ENCODE measurements around the gene NRCAM. TPM values are rescaled to one million over a fixed set of nuclear protein-coding genes. Genes with fewer than 3 reads are reported as not detected.

NRCAM gene
- total RNA-seq, 1 experiment from 2014 or later, result 1.1 TPM

GRCh38 chr7:108142180-108142579, 314.1 kb downstream of the NRCAM start:
- Mint-ChIP-seq H3K4me1 (ENCODE audit: insufficient read depth, unreplicated experiment) (no peaks in the 10 kb centered on the region), H3K27ac (ENCODE audit: low read depth, unreplicated experiment) (no peak overlapping the region), H3K4me3 (ENCODE audit: unreplicated experiment) (no peak overlapping the region), H3K27me3 (ENCODE audit: insufficient read depth, unreplicated experiment) (no peaks in the 10 kb centered on the region), H3K36me3 (ENCODE audit: insufficient read depth, unreplicated experiment) (no peaks in the 10 kb centered on the region), H3K9me3 (ENCODE audit: unreplicated experiment) (no peaks in the 10 kb centered on the region)
- ChIA-PET CTCF (interaction anchor here (0.7 to 5.1 kb wide), 4 partner anchors 10 to 267 kb away, joined by 3 to 79 read pairs (median 3); no protein-coding TSS in a partner anchor), POLR2A (interaction anchor here (1.3 kb wide), 1 partner anchor 11 kb away, joined by 3 read pairs; no protein-coding TSS in a partner anchor)
- BruUV-seq (replicated peaks), result no TSS peak
- intact Hi-C loops (cut with micrococcal nuclease), result no loop called here
- DNase-seq (ENCODE audit: unreplicated experiment), result no peak
- TF ChIP-seq, protein P1, sequence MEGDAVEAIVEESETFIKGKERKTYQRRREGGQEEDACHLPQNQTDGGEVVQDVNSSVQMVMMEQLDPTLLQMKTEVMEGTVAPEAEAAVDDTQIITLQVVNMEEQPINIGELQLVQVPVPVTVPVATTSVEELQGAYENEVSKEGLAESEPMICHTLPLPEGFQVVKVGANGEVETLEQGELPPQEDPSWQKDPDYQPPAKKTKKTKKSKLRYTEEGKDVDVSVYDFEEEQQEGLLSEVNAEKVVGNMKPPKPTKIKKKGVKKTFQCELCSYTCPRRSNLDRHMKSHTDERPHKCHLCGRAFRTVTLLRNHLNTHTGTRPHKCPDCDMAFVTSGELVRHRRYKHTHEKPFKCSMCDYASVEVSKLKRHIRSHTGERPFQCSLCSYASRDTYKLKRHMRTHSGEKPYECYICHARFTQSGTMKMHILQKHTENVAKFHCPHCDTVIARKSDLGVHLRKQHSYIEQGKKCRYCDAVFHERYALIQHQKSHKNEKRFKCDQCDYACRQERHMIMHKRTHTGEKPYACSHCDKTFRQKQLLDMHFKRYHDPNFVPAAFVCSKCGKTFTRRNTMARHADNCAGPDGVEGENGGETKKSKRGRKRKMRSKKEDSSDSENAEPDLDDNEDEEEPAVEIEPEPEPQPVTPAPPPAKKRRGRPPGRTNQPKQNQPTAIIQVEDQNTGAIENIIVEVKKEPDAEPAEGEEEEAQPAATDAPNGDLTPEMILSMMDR (IDR thresholded peaks at IDR 0.05; ENCODE audit: unreplicated experiment), result no peak

DNA sequence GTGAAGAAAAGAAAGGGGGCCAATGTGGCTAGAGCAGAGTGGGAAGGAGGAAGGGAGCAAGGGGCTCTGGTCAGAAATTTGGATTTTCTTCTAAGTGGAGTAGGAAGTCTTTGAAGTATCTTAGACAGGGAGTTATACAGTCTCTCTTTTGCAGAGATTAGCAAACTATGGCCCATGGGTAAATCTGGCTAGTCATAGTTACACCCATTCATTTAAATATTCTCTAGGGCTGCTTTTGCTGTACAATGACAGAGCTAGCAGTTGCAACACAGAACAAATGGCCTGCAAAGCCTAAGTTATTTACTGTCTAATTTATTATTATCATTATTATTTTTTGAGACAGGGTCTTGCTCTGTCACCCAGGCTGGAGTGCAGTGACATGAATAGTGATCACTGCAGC, 315.6 kb downstream of the NRCAM start:
- POLR2A ChIA-PET, result interaction anchor here (0.6 to 1.2 kb wide), 4 partner anchors 8 to 972 kb away, joined by 3 to 4 read pairs (median 3); partner anchors contain the start of gene HBP1
- CTCF ChIA-PET, result interaction anchor here (0.8 to 1.1 kb wide), 3 partner anchors 31 to 176 kb away, joined by 3 to 6 read pairs (median 4); no protein-coding TSS in a partner anchor
- no peaks in the 10 kb centered on the region for H3K27me3 Mint-ChIP-seq (ENCODE audit: insufficient read depth, unreplicated experiment)
- H3K27ac Mint-ChIP-seq (ENCODE audit: low read depth, unreplicated experiment), result no peak overlapping the region
- H3K36me3 Mint-ChIP-seq (ENCODE audit: insufficient read depth, unreplicated experiment), result no peaks in the 10 kb centered on the region
- H3K4me1 Mint-ChIP-seq (ENCODE audit: insufficient read depth, unreplicated experiment), result no peaks in the 10 kb centered on the region
- DNase-seq (ENCODE audit: unreplicated experiment), result no peak
- H3K9me3 Mint-ChIP-seq (ENCODE audit: unreplicated experiment), result no peaks in the 10 kb centered on the region
- no peak overlapping the region for H3K4me3 Mint-ChIP-seq (ENCODE audit: unreplicated experiment)
- TF ChIP-seq, protein P1 (IDR thresholded peaks at IDR 0.05; ENCODE audit: unreplicated experiment), result no peak
- no TSS peak for BruUV-seq (replicated peaks)
- intact Hi-C loops (cut with micrococcal nuclease), result no loop called here

DNA sequence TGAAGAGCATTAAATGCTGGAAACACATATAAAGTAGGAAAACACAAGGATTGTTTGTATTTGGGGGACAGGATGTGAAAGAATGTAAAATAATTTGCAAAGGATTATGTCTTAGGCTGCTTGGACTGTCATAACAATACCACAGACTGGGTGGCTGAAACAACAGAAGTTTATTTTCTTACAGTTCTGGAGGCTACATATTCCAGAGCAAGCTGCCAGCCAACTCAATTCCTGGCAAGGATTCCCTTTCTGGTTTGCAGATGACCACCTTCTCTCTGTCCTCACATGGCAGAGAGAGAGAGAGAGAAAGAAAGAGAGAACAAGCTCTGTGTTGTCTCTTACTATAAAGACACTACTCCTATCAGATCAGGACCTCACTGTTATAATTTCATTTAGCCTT, 317.3 kb downstream of the NRCAM start:
- no peaks in the 10 kb centered on the region for H3K4me1 Mint-ChIP-seq (ENCODE audit: insufficient read depth, unreplicated experiment)
- no peaks in the 10 kb centered on the region for H3K9me3 Mint-ChIP-seq (ENCODE audit: unreplicated experiment)
- no peak for DNase-seq (ENCODE audit: unreplicated experiment)
- no peaks in the 10 kb centered on the region for H3K27me3 Mint-ChIP-seq (ENCODE audit: insufficient read depth, unreplicated experiment)
- H3K4me3 Mint-ChIP-seq (ENCODE audit: unreplicated experiment), result no peak overlapping the region
- no peaks in the 10 kb centered on the region for H3K36me3 Mint-ChIP-seq (ENCODE audit: insufficient read depth, unreplicated experiment)
- intact Hi-C loops (cut with micrococcal nuclease), result no loop called here
- H3K27ac Mint-ChIP-seq (ENCODE audit: low read depth, unreplicated experiment), result no peak overlapping the region
- TF ChIP-seq, protein P1 (IDR thresholded peaks at IDR 0.05; ENCODE audit: unreplicated experiment), result no peak
- no TSS peak for BruUV-seq (replicated peaks)
- ChIA-PET POLR2A (interaction anchor here (1.2 to 1.4 kb wide), 4 partner anchors 14 to 166 kb away, joined by 3 read pairs; no protein-coding TSS in a partner anchor), CTCF (interaction anchor here (0.8 to 1.4 kb wide), 2 partner anchors 26 to 28 kb away, joined by 3 to 6 read pairs; no protein-coding TSS in a partner anchor)

GRCh38 chr7:108137993-108138392, 318.2 kb downstream of the NRCAM start:
- ChIA-PET POLR2A (interaction anchor here (0.7 to 1.4 kb wide), 7 partner anchors 13 to 165 kb away, joined by 3 to 4 read pairs (median 3); partner anchors contain the start of gene LAMB1), CTCF (interaction anchor here (1.2 to 4.3 kb wide), 3 partner anchors 8 to 25 kb away, joined by 6 to 33 read pairs (median 6); no protein-coding TSS in a partner anchor)
- no peaks in the 10 kb centered on the region for H3K4me1 Mint-ChIP-seq (ENCODE audit: insufficient read depth, unreplicated experiment)
- TF ChIP-seq, protein P1 (IDR thresholded peaks at IDR 0.05; ENCODE audit: unreplicated experiment), result no peak
- intact Hi-C loops (cut with micrococcal nuclease), result no loop called here
- no peak overlapping the region for H3K27ac Mint-ChIP-seq (ENCODE audit: low read depth, unreplicated experiment)
- H3K9me3 Mint-ChIP-seq (ENCODE audit: unreplicated experiment), result no peaks in the 10 kb centered on the region
- H3K36me3 Mint-ChIP-seq (ENCODE audit: insufficient read depth, unreplicated experiment), result no peaks in the 10 kb centered on the region
- BruUV-seq (replicated peaks), result no TSS peak
- H3K4me3 Mint-ChIP-seq (ENCODE audit: unreplicated experiment), result no peak overlapping the region
- H3K27me3 Mint-ChIP-seq (ENCODE audit: insufficient read depth, unreplicated experiment), result no peaks in the 10 kb centered on the region
- DNase-seq (ENCODE audit: unreplicated experiment), result no peak

Measured in MCF 10A (cell line).